Activated T-helper 17 cell treated with anti-CD3 and anti-CD28 coated beads, Interleukin-2, amount 50 U/mL, for 72 hours (primary cell): ENCODE results near the gene ZNF335. TPM values are rescaled to one million over a fixed set of nuclear protein-coding genes. Genes with fewer than 3 reads are reported as not detected.
"Not testable (repeated sequence)": the region's sequence is repeated elsewhere in the genome, so short reads cannot be mapped to it uniquely, and the experiment has no call there.

Source experiments
- ATAC-seq: fragments of 150-1000 bp; cut with Tn5 transposase; replicated peaks from 2 replicates; pipeline ENCODE4 v1.10.0; 2021; ENCODE audit warnings: mild to moderate bottlenecking, moderate library complexity
- H3K27ac Mint-ChIP-seq: one replicate; pipeline ENCODE4 v1.8.0; 2022; ENCODE audit warnings: mixed read lengths
- H3K27me3 Mint-ChIP-seq: one replicate; pipeline ENCODE4 v1.8.0; 2022; ENCODE audit warnings: mixed read lengths
- H3K36me3 Mint-ChIP-seq: one replicate; pipeline ENCODE4 v1.8.0; 2022; ENCODE audit warnings: low read depth, mild to moderate bottlenecking, mixed read lengths
- H3K4me1 Mint-ChIP-seq: one replicate; pipeline ENCODE4 v1.8.0; 2022; ENCODE audit warnings: mixed read lengths
- H3K4me3 Mint-ChIP-seq: one replicate; pipeline ENCODE4 v1.8.0; 2022; ENCODE audit warnings: mild to moderate bottlenecking, mixed read lengths
- H3K9me3 Mint-ChIP-seq: one replicate; pipeline ENCODE4 v1.8.0; 2022; ENCODE audit warnings: mixed read lengths
- total RNA-seq, 2 donors: library from RNA; stranded (reverse); gene quantifications; one replicate each; pipeline ENCODE4 v1.2.3, GENCODE V29; 2022

Gene ZNF335
- total RNA-seq, 2 donors from 2014 or later, result 46.0 to 53.9 TPM

DNA sequence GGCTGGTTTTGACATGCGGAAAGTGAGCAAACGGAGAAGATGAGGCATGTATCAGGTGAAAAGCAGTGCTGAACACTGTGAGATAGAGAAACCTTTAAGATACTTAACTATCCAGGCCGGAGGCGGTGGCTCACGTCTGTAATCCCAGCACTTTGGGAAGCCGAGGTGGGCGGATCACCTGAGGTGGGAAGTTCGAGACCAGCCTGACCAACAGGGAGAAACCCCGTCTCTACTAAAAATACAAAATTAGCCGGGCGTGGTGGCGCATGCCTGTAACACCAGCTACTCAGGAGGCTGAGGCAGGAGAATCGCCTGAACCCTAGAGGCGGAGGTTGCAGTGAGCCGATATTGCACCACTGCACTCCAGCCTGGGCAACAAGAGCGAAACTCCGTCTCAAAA is 40.3 kb downstream of the ZNF335 start:
- H3K9me3 Mint-ChIP-seq, H3K27ac Mint-ChIP-seq, H3K27me3 Mint-ChIP-seq, ATAC-seq, H3K4me3 Mint-ChIP-seq, H3K4me1 Mint-ChIP-seq: not testable (repeated sequence)
- peaks cover 17% of the 10 kb centered on the region for H3K36me3 Mint-ChIP-seq

DNA sequence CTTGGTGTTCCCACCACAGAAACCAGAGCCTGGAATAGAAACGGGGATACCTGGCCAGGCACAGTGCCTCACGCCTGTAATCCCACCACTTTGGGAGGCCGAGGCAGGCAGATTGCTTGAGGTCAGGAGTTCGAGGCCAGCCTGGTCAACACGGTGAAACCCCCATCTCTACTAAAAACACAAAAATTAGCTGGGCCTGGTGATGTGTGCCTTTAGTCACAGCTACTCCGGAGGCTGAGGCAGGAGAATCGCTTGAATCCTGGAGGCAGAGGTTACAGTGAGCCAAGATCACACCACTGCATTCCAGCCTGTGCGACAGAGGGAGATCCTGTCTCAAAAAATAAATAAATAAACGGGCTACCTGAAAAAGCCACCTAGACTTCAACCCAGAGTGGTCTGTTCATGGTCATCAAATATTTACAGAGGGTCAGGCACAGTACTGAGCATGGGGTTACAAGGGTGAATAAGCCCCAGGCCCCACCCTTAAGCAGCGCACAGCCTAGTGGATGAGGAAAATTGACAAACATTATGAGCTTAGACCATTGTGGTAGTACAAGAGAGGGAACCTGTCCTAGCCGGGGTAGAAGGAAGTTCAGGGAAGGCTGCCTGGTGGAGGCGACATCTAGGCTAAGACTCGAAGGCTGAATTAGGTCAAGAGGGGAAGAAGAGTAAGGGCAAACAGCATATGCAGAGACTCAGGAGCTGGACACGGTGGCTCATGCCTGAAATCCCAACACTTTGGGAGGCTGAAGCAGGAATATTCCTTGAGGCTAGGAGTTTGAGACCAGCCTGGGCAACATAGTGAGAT is 44.7 kb downstream of the ZNF335 start:
- Mint-ChIP-seq H3K27ac (no peak overlapping the region), H3K4me3 (no peak overlapping the region)

DNA sequence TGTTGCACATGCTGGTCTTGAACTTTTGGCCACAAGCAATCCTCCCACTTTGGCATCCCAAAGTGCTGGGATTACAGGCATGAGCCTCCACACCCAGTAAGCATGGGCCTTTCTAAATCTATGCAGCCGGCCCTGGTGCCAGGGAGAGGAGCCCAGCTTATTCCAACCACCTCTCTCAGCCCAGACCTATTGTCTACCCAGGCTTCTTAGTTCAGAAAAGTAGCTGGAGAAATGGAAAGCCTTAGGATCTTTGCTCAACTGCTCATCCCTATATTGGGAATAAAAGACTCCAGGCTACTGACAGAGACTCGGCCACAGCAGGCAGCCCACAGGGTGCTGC is 45.3 kb downstream of the ZNF335 start:
- ATAC-seq, result no peak

More for the DNA sequence above, 44.7 kb downstream of the ZNF335 start:
- Mint-ChIP-seq H3K9me3 (no peaks in the 10 kb centered on the region), H3K36me3 (no peaks in the 10 kb centered on the region), H3K27me3 (no peaks in the 10 kb centered on the region), H3K4me1 (no peaks in the 10 kb centered on the region)
- ATAC-seq, result no peak

DNA sequence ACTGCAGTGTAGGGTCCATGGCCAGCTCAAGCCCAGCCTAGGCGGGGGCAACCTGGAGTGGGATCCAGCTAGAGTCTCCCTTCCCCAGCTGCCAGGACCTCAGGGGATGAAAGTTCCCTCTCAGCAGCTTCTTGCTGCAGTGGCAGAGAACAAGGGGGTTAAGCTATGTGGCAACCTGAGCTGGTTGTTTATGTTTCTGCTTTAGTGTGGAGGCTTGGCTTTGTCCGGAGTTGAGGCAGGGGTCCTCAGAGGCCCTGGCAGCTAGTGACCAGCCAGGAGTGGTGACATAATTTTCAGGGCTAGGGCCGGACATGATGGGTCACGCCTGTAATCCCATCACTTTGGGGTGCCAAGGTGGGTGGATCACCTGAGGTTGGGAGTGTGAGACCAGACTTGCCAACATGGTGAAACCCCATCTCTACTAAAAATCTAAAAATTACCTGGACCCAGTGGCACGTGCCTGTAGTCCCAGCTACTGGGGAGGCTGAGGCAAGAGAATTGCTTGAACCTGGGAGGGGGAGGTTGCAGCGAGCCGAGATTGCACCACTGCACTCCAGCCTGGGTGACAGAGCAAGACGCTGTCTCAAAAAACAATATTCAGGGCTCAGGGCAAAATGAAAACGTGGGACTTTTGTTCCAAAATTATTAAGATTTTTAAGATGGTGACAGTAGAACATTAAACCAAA is 46.0 kb downstream of the ZNF335 start:
- no peak overlapping the region for H3K27ac Mint-ChIP-seq
- no peaks in the 10 kb centered on the region for H3K27me3 Mint-ChIP-seq
- H3K9me3 Mint-ChIP-seq, result no peaks in the 10 kb centered on the region
- no peaks in the 10 kb centered on the region for H3K4me1 Mint-ChIP-seq
- ATAC-seq, result no peak
- H3K4me3 Mint-ChIP-seq, result no peak overlapping the region
- H3K36me3 Mint-ChIP-seq, result no peaks in the 10 kb centered on the region

More for the DNA sequence above, 45.3 kb downstream of the ZNF335 start:
- H3K9me3 Mint-ChIP-seq, result no peaks in the 10 kb centered on the region
- H3K4me3 Mint-ChIP-seq, result no peak overlapping the region
- H3K4me1 Mint-ChIP-seq, result no peaks in the 10 kb centered on the region
- H3K27ac Mint-ChIP-seq, result no peak overlapping the region
- H3K27me3 Mint-ChIP-seq, result no peaks in the 10 kb centered on the region
- no peaks in the 10 kb centered on the region for H3K36me3 Mint-ChIP-seq

DNA sequence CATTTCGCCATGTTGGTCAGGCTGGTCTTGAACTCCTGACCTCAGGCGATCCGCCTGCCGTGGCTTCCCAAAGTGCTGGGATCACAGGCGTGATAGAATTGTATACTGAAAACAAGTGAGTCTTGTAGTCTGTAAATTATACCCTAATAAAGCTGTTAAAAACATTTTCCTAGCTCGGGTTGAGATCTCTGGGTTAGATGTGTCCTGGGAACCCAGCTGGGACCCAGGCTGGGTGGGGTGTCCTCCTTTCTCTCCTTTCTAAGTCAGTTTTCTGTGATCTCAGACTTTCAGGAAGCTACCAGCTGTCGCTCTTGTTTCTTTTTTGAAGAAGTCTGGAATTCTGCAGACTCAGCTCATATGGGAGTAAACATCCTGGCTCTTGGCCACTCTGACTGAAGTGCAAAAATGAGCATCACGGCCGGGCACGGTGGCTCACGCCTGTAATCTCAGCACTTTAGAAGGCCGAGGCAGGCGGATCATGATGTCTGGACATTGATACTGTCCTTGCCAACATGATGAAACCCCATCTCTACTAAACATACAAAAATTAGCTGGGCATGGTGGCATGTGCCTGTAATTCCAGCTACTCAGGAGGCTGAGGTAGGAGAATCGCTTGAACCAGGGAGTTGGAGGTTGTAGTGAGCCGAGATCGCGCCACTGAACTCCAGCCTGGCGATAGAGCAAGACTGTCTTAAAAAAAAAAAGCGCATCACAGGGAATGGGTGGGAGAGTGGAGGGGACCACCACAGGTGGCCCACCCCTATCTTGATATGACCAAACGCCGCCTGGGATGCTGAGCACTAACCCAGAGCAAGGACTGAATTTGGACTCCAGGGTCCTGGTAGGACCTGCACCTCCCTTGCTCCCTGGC is 47.4 kb downstream of the ZNF335 start:
- H3K27ac Mint-ChIP-seq, result peak overlapping the region; percentile 58
- H3K36me3 Mint-ChIP-seq, result no peaks in the 10 kb centered on the region
- H3K27me3 Mint-ChIP-seq, result no peaks in the 10 kb centered on the region
- no peak overlapping the region for H3K4me3 Mint-ChIP-seq
- ATAC-seq, result no peak
- no peaks in the 10 kb centered on the region for H3K9me3 Mint-ChIP-seq
- no peaks in the 10 kb centered on the region for H3K4me1 Mint-ChIP-seq

DNA sequence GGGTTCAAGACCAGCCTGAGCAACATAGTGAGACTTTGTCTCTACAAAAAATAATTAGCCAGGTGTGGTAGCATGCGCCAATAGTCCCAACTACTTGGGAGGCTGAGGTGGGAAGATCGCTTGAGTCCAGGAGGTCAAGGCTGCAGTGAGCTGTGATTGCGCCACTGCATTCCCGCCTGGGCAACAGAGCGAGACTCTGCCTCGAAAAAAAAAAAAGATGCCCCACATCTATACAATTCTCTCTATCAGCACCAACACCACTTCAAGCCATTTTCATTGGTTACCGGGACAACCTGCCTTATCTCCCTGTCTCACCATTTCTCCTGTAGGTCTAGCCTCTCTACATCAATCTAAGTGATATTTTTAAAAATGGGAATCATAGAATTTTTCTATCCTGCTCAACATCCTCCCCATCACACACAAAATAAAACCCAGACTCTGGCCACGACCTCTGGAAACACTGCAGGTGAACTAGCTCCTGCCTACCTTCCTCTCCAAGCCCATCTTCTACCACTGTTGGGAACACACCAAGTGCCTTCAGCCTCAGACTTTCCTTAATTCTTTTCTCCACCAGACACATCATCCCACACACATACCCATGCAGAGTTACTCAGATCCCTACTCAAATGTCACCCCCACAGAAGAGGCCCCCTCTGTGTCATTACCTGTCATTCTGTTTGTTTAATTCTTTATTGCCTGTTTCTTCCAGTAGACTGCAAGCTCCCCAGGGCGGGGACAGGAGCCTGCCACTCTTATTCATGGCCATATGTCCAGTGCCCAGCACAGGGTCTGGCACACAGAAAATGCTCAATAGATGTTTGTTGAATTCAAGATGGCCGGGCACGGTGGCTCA is 50.4 kb downstream of the ZNF335 start:
- Mint-ChIP-seq H3K36me3 (no peaks in the 10 kb centered on the region), H3K4me1 (no peaks in the 10 kb centered on the region), H3K27me3 (peaks cover 3% of the 10 kb centered on the region), H3K4me3 (no peak overlapping the region), H3K9me3 (no peaks in the 10 kb centered on the region), H3K27ac (no peak overlapping the region)
- ATAC-seq, result peak; percentile 47

DNA sequence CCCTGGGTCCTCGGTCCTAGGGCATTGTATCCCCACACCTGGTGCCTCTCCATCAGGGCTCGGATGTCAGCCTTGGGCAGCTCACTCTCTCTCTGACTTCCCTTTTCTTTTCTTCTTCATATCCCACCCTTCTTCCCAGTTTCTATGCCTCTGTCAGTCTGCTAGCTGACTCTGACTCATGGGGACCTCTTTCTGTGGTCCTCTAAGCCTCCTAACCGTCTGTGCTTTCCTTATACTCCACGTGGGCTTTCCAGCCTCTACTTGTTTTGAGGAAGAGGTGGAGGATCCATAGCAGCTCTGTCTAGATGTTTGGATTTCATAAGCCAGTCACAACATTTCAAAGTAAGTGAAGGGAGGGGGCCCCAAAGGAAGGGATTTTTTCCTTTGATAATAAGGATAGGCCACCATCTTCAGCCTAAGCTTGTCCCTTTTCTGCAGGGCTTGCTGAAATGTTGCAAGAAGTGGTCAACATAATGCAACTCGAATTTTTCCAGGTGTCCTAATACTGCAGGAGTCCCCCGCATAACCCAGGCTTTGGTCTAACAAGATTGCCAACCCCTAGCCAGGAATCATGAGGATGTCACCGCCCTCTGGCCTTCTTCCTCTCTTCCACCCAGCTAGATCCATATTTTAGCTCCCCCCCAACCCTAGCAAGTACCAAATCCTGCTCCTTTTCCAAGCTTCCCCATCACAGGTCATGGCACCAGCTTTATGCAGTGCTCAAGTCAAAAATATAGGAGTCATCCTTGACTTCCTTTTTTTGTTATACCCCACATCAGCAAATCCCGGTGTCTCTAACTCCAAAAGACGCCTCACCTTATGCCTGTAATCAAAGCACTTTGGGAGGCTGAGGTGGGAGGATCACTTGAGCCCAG is 51.3 kb downstream of the ZNF335 start:
- Mint-ChIP-seq H3K4me1 (no peaks in the 10 kb centered on the region), H3K4me3 (no peak overlapping the region), H3K27me3 (peaks cover 6% of the 10 kb centered on the region), H3K36me3 (no peaks in the 10 kb centered on the region), H3K27ac (no peak overlapping the region), H3K9me3 (no peaks in the 10 kb centered on the region)
- no peak for ATAC-seq

DNA sequence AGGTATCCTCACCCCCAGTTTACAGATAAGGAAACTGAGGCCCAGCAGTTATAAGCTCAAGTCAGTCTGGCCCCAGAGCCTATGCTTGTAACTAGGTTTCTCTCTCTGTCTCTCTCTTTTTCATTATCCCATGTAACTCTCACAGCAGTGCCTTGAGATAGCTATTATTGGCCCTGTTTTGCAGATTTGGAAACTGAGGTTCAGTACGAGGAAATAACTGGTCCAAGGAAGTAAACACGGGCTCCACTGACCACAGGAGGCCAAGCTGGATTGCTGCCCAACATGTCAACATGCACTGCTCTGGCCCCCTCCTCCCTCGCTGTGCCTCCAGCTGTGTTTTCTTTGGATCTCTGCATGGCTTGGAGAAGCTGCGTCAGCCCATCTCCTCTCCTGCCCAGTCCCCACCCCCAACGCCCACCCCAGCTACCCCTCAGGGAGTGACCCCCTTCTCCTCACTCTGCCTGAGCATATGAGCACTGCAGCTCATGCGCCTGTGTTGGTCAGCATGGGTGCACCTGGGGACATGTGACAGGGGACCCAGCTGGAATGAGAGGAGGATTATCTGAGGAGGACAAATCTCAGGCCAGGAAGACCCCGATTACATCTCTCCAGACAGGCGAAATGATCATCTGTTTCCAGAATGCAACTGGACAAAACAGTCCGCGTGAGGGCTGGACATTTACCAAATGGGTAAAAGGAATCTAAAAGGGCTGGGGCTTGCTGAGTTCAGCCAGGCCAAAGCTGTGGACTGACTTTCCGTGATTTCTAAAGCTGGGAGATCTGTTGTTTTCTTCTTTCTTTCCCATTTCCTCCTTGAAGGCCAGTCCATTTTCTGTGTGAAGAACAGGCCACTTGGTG is 52.2 kb downstream of the ZNF335 start:
- H3K27ac Mint-ChIP-seq, result no peak overlapping the region
- H3K36me3 Mint-ChIP-seq, result no peaks in the 10 kb centered on the region
- no peak for ATAC-seq
- no peaks in the 10 kb centered on the region for H3K4me1 Mint-ChIP-seq
- H3K27me3 Mint-ChIP-seq, result peaks cover 6% of the 10 kb centered on the region
- H3K9me3 Mint-ChIP-seq, result no peaks in the 10 kb centered on the region
- no peak overlapping the region for H3K4me3 Mint-ChIP-seq

DNA sequence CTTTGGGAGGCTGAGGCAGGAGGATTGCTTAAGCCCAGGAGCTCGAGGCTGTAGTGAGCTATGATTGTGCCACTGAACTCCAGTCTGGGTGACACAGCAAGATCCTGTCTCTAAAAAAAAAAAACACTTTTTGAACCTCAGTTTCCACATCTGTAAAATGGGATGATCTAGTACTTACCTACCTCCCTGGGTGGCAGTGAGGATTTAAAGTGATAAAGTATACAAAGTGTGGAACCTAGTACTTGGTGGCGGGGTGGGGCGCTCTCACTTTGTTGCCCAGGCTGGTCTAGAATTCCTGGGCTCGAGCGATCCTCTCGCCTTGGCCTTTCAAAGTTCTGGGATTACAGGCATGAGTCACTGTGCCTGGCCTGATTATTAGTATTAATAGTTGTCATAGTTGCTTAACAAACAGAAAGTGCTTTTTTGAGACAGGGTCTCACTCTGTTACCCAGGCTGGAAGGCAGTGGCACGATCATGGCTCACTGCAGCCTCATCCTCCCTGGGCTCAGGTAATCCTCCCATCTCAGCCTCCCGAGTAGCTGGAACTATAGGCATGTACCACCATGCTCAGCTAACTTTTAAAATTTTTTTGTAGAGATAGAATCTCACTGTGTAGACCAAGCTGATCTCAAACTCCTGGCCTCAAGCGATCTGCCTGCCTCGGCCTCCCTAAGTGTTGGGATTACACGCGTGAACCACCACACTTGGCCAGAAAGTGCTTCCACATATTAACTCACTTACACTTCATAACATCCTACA is 53.0 kb downstream of the ZNF335 start:
- no peak for ATAC-seq

DNA sequence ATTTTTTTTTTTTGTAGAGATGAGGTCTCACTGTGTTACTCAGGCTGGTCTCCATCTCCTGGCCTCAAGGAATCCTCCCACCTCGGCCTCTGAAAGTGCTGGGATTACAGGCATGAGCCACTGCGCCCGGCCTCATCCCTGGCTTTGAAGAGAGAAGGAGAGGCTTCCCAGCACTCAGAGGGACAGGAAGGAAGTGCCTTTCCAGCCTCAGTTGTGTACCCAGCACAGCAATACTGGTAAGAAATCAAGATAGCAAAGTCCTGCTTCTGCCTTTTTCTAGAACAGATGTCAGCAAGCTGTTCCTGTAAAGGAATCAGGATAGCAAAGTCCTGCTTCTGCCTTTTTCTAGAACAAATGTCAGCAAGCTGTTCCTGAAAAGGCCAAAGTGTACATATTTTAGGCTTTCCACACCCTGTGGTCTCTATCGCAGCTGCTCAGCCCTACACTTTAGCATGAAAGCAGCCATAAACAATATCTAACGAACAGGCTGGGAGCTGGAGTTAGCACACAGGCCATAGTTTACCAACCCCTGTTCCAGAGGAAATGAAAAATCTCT is 53.7 kb downstream of the ZNF335 start:
- ATAC-seq, result no peak
- H3K36me3 Mint-ChIP-seq, result no peaks in the 10 kb centered on the region
- H3K27ac Mint-ChIP-seq, result no peak overlapping the region
- H3K4me3 Mint-ChIP-seq, result no peak overlapping the region
- peaks cover 6% of the 10 kb centered on the region for H3K27me3 Mint-ChIP-seq
- H3K9me3 Mint-ChIP-seq, result no peaks in the 10 kb centered on the region
- H3K4me1 Mint-ChIP-seq, result no peaks in the 10 kb centered on the region

More for the DNA sequence above, 53.0 kb downstream of the ZNF335 start:
- Mint-ChIP-seq H3K9me3 (no peaks in the 10 kb centered on the region), H3K4me1 (no peaks in the 10 kb centered on the region), H3K36me3 (no peaks in the 10 kb centered on the region), H3K27me3 (peaks cover 6% of the 10 kb centered on the region), H3K4me3 (no peak overlapping the region), H3K27ac (no peak overlapping the region)

DNA sequence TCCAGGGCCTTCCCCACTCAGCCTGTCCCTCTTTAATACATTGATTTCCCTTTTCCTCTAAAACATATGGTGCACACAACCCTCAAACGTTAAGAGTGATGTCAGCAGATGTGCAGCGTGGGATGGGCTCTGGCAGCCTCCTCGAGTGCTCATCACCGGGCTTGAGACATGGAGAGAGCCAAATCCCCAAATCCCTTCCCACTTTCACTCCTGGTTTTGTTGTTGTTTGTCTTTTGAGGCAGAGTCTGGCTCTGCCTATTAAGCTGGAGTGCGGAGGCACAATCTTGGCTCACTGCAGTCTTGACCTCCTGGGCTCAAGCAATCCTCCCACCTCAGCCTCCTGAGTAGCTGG is 54.2 kb downstream of the ZNF335 start:
- Mint-ChIP-seq H3K4me3 (no peak overlapping the region), H3K4me1 (no peaks in the 10 kb centered on the region), H3K36me3 (no peaks in the 10 kb centered on the region), H3K27me3 (peaks cover 6% of the 10 kb centered on the region), H3K27ac (no peak overlapping the region), H3K9me3 (no peaks in the 10 kb centered on the region)
- no peak for ATAC-seq

DNA sequence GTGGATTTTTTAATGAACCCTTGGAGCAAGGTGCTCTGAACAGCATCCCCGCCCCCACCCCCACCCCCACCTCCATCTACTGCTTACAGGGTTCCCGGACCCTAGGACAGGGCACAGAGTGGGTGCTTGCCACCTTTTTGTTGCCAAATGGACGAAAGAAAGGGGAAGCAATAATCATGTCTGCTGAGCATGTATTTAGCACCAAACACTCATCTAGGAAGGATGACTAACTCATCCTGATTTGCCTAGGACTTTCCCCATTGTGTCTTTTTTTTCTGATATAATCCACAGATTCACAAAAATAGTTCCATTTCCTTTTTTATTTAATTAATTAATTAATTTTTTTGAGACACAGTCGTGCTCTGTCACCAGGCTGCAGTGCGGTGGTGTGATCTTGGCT is 58.9 kb downstream of the ZNF335 start:
- H3K36me3 Mint-ChIP-seq, result no peaks in the 10 kb centered on the region
- peaks cover 6% of the 10 kb centered on the region for H3K27me3 Mint-ChIP-seq
- ATAC-seq, result peak; percentile 17
- H3K9me3 Mint-ChIP-seq, result no peaks in the 10 kb centered on the region
- H3K4me1 Mint-ChIP-seq, result peaks cover 7% of the 10 kb centered on the region
- H3K27ac Mint-ChIP-seq, result no peak overlapping the region
- H3K4me3 Mint-ChIP-seq, result peak overlapping the region; percentile 54
